Measurements from ENCODE around the gene ZBED2. TPM values are rescaled to one million over a fixed set of nuclear protein-coding genes. Genes with fewer than 3 reads are reported as not detected.
A peak's percentile ranks its signal among the peaks of the same experiment; 100 is the strongest.
"Not testable (repeated sequence)": the region's sequence is repeated elsewhere in the genome, so short reads cannot be mapped to it uniquely, and the experiment has no call there.

Gene ZBED2, protein sequence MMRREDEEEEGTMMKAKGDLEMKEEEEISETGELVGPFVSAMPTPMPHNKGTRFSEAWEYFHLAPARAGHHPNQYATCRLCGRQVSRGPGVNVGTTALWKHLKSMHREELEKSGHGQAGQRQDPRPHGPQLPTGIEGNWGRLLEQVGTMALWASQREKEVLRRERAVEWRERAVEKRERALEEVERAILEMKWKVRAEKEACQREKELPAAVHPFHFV
- polyA plus RNA-seq (ENCODE audit: insufficient read length): 0.27 TPM
- long read RNA-seq, donor 1: 0 reads
- long read RNA-seq, donor 2, partial matches to known transcripts: 0 of 2 reads
- long read RNA-seq, donor 2, other reads (novel, unspliced or antisense): 0 of 2 reads
- long read RNA-seq, donor 3: 0 reads
- long read RNA-seq, donor 4: 0 reads
- long read RNA-seq, donor 5: 0 reads
- long read RNA-seq, donor 6: 0 reads
- long read RNA-seq, donor 7: 0 reads
- long read RNA-seq, donor 8: 0 reads

DNA sequence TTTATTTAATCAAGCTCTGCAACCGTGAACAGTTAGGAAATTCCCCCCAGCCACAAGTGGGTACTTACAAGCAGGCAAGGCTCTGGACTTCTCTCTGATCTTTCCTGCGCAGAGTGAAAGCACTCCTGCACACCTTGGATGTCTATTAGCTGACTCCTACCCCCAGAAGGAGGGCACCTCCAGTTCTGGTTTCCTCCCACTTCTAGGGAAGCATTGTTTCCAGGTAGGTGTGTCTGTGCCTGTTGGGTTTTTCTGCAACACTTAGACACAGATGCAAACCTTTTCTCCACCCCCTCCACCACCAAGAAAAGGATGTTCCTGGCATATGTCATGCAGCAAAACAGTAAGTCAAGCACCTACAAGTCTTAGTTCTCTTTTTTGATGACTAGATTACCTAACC is at the start of gene ZBED2:
Gene ZBED2 (minus strand): TSS at position 115 of the 400 bp plus-strand sequence. CDS start 1,145 bp downstream, outside the sequence.
- DNase-seq: no peak

DNA sequence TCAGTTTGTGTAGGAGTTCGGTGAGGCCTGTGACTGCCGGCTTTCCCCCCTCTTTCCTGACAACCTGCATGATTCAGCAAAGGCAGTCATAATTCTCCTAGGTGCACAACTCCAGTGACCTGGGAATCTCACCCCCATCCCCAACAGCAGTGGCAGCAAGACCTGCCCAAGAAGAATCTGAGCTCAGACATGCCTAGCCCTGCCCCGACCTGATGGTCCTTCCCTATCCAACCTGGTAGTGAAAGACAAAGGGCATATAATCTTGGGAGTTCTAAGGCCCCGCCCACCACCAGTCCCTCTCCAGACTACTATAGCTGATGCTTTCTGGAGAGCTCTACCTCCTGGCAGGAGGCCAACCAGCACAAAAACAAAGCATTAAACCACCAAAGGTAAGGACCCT is 44.2 kb upstream of the ZBED2 start:
- DNase-seq: no peak

DNA sequence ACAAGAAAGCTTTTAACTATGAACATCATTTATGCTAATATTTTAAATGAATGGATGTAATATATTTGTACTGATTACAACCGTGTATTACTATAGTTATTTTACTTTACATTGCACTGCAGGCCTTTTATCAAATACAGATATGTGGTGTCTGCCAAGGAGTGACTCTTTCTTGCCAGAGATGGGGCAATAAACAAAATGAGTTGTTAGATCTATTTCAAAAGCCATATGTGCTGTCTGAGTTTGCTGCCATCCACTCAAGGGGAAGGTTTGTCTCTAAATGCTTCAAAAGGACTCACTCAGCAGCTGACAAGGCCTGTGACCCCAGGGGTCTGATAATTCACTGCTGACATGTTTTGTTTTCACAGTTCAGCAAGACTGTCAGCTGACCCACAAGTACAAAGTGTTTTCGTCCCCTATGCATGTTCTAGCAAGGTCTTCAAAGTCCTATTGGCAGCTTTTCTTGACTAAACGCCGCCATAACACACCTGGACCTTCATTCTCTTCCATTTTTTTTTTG is 41.3 kb upstream of the ZBED2 start:
- peak; percentile 10 for DNase-seq

DNA sequence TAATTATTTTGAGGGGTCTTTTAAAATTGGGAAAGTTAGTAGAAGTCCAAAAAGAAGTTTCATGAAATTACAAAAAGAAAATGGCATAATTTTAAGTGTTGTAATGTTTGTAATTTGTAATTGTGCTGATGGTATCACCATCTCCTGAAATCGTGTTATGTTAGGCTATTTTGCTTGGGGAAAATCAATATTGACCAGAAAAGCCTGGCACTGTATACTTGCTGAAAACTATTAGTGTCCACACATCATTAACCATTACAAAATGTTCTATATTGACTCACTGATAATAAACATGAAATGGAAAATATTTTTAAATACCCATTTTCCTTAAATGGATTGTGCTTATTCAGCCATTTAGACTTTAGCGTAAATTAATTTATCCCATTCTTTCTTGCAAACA is 40.3 kb upstream of the ZBED2 start:
- no peak for DNase-seq

DNA sequence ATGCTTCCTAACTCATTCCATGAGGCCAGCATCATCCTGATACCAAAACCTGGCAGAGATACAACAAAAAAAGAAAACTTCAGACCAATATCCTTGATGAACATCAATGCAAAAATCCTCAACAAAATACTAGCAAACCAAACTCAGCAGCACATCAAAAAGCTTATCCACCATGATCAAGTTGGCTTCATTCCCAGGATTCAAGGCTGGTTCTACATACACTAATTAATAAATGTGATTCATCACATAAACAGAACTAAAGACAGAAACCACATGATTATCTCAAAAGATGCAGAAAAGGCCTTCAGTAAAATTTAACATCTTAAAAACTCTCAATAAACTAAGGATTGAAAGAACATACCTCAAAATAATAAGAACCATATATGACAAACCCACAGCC is 35.5 kb upstream of the ZBED2 start:
- not testable (repeated sequence) for DNase-seq

DNA sequence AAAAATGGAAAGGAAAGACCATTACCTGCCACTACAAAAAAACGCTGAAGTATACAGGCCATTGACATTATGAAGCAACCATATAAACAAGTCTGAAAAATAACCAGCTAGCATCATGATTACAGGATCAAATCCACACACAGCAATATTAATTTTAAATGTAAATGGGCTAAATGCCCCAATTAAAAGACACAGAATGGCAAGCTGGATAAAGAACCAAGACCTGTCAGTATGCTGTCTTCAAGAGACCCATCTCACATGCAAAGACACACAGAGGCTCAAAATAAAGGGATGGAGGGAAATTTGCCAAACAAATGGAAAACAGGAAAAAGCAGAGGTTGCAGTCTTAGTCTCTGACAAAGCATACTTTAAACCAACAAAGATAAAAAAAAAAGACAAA is 33.9 kb upstream of the ZBED2 start:
- not testable (repeated sequence) for DNase-seq

DNA sequence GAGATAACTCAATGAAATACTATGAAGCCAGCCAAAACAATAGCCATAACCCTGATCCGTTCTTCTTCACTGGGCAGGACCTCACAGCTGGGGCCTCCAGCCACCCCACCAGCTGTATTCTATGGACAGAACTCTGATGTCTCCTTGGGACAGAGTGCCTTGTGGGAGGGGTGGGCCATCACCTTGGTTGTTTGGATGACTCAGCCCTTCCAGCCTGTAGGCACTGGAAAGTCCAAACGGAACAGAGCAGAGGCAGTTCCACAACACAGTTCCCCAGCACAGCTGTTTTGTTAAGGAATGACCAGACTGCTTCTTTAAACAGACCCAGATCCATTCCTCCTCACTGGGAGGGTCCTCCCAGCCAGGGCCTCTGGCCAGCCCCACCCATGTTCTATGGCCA is 31.9 kb upstream of the ZBED2 start:
- no peak for DNase-seq

DNA sequence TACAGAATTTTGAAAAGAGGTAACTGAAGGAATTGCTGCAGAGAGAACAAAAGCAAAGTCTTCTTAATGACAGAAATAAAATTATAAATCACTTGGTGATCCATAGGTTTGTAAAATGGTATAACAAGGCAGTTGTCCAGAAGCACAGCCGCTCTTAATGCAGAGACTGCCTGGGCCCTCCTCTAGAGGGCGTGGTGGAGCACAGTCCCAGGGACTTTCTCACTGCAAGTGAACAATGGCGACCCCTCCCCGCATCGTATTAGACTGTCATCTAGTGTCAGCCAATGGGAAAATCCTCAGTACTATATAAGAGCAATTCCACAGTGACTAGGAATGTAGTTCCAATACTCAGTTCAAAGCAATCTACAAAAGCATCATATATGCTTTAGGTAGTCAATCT is 26.4 kb upstream of the ZBED2 start:
- DNase-seq: no peak

DNA sequence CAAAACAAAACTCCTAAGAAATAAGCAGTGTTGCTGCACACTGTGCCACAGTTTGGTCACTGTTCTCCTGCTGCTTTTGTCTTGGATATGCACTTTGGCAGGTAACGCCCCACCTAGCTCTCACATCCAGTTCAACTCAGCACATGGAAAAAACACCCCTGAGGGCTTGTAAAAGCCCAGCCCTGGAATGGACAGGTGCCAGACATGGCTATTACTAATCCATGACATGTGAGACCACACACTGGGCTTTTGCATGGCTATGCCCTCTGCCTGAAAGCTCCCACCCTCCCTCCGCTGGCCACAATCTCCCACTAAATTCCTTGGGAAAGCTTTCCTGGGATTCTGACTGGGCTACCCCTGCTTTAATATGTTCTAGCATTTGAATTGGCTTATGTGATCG is 24.7 kb upstream of the ZBED2 start:
- no peak for DNase-seq

DNA sequence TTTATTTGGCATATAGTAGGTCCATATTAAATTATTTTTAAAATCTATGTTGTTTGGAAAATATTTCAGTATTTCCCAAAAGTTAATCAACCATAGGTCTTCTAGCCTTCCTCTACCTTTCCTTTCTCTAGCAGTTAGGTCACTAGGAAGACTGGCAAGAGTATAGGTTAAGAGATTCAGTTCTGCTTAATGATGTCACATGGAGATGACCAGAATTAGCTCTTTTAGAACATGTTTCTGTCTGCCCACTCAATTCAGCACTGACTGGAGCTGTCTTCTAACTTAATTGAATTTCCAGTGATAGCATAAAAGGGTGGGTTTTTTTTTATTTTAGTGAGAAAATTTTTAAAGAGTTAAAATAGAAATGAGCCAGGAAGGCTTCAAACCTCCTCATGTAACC is 23.8 kb upstream of the ZBED2 start:
- DNase-seq: no peak

DNA sequence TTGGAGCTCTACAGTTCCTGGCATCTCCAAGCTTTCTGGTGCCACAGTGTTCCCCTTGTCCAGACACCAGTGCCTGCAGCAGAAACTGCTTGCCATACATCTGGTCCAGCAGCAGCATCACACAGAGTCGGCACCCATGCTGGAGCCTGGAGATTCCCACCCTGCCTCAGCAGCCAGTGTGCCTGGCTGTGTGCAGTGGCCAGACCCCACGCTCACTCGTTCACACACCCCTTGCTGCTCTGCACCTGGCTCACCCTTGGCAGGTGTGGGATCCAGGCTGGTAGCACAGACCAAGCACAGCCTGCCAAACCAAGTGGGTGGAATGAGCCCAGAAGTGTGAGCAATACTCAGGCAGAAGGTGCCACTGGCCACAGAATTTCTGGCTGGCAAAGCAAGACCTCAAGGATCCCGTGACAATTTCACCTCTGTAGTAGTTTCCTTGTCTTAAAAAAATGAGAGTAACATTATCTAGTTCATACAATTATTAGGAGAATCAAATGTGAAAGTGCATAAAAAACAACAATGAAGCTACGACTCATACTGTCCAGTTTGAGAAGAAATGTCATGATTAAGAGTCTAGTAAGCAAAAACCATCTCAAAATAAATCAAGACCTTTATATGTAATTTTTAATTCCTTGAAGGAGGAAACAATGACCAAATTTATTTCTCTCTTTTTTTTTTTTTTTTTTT is 22.9 kb upstream of the ZBED2 start:
- DNase-seq: no peak

DNA sequence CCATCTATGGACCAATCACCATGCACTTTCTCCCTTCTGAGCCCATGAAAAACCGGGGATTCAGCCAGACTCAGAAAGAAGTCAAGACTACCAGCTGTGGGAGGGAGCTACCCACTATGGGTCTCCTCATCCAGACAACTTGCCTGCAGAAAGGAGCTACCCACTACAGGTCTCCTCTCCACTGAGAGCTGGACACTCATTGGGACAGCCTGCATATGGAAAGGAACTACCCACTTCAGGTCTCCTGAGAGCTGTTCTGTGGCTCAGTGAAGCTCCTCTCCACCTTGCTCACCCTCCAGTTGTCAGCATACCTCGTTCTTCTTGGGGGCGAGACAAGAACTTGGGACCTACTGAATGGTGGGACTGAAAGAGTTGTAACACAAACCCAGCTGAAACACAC is 22.3 kb upstream of the ZBED2 start:
- no peak for DNase-seq

DNA sequence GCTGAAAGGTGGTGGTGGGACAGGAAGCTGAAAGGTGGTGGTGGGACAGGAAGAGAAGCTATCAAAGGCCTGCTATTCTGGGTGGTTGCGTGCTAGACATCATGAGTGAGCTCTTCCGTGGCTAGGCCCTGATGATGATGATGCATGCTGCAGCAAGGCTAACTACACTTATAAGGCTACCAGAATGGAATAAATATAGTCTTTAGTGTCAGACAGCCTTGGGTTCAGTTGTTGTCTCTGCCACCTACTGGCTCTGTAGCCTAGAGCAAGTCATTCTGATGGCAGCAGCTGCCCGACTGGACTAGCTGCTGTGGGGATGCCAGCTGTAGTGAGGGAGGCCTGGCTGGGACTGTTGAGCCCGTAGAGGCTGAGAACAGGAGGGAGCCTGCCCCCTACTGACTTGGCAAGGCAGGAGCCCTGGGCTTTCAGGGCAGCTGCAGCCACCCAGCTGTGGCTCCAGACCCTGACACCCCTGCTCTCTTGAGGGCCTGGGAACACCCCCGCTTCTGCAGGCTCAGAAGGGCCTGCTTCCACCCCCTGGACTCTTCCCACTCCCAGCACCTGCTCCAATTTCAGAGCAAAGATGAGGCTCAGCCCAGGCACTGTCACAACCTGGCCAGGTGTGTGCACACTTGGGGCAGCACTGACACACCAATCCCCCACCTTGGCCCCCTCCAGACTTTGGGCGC is 21.4 kb upstream of the ZBED2 start:
- DNase-seq: no peak

DNA sequence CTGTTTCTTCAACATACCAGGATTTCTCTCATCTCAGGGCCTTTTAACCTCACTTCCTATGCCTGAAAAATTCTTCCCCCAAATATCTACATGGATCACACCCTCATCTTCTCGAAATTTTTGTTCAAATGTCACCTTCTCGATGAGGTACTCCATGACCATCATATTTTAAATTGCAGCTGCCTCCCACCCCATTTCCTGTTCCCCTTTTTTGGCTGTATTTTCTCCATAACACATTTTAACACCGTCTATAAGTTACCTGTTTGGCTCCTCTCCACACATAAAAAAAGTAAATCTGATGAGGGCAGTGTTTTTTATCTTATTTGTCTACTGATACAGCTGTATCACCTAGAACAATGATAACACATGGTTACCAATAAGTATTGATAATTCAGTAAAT is 20.7 kb upstream of the ZBED2 start:
- DNase-seq: no peak

DNA sequence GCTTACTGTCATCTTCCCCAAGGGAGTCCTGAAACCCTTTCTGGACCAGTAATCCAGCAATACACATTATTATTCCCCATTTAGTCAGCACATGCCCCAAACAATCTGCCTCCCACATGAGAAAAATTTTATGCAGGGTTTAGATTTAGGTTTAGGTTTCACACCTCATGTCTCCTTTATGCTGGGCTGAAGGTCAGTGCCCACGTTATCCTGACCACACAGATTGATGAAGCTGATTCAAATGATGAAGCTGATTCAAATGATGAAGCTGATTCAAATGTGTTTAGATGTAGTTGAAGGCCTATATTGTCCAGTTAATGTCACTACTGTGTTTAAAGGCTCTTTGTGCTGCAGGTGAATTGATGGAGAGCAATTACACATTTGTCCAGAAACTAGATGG is 18.1 kb upstream of the ZBED2 start:
- DNase-seq: no peak

DNA sequence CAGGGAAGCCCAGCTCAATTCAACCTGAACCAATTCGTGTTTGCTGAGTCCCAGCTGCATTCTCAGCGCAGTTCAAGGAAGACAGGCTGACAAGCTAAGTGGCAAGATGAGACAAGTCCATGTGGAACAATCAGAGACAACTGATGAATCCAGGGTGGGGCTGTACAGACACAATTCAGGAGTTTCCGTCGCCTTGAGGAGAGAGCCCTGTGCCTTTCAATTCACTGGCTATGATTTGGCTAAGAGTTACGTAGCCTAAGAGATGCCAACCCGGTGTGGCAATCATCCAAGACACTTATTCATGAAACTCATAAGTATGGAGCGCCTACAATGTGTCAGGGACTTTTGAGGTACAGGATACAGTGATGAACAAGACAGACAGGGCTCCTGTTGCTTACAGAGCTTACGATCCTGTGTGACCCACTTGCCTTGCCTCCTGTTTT is 15.5 kb upstream of the ZBED2 start:
- no peak for DNase-seq

DNA sequence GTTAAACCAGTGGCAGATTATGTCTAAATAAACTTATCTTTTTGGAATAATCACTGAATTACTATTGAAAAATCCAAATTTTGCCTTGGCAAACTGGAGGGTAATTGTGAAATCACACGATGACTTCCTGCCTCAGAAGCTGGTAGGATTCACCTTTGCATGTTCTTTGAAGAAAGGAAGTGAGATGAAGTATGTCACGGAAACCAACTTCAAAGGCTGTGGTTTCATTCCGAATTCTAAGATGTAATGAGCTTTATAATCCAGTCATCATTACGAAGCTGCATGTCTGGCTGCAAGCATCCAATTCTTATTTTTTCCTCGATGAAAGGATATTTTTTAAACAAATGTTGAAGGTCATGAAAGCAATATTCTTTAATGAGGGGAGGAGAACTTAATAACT is 15.0 kb upstream of the ZBED2 start:
- no peak for DNase-seq

DNA sequence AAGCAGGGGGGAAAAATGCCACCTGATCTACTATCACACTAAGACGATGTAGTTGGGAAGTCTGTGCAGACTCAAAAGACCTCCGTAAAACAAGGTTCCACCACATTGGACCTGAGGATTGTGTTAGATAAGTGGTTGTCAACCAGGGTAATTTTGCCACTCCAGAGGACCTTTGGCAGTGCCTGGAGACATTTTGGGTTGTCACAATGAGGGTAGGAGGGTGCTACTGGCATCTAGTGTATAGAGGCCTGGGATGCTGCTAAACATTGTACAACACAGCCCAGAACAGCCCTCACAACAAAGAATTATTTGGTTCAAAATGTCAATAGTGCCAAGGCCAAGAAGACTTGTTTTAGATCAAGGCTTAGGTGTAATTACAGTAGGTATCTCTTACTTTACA is 14.6 kb upstream of the ZBED2 start:
- no peak for DNase-seq

DNA sequence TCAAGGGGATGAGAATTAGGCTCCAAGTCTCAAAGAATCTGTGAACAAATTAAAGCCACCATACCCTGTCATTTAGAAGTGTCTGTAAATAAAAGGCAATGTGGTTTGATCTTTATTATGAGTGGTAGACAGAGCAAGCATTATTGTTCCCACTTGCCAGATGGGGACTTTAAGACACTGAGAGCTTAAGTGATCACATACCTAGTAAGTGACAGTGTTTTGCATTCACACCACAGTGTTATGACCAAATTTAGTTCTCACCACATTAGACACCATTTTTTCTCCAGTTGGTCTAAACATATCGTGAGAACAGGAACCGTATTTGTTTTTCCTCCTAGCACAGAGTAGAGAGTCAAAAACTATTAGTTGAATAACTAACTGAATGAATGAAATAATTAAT is 13.2 kb upstream of the ZBED2 start:
- no peak for DNase-seq

DNA sequence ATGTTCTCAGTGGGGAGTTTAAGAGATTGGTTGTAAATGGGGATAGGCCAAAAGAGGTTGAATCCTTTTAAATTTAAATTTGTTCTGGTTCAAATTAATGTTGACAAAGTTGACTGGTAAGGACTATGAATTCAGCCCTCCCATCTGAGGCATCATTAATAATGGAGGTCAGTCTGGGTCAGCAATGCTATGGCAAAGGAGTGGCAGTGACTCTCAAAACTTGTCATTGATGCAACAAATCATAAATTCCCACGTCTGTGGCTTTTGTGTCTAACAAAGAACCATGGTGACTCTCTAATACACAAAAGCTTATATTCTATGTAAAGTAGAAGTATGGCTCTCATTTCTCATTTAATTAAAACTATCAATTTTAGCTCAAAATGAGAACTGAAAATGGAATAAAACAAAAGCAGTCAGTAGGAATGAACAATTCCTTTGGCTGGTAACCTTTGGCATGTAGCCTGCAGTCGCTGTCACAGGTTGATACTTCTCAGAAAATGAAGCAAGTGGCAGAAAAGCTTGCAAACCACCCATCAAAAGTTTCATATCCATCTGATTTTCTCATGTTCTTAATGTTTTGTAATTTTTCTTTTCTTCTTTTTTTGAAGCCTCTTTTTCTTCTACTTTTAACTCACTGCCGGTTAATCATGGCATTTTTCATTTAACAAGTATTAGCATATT is 12.2 kb upstream of the ZBED2 start:
- no peak for DNase-seq

DNA sequence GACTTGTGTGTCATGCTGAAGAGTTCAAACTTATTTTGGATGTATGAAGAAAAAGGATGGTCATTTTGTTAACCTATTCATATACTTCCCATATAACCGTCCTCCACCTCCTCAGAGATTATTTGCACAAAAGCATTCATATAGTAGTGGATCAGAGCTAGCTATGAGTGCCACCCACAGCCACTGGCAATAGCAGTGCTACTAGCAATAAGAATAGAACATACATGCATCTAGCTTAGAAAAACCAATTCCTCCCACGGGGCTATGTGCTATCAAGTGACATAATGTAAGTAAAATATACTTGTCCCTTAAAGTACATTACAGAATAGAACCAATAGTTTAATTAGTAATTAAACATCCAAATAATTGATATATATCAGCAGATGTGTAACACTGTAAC is 10.3 kb upstream of the ZBED2 start:
- no peak for DNase-seq

DNA sequence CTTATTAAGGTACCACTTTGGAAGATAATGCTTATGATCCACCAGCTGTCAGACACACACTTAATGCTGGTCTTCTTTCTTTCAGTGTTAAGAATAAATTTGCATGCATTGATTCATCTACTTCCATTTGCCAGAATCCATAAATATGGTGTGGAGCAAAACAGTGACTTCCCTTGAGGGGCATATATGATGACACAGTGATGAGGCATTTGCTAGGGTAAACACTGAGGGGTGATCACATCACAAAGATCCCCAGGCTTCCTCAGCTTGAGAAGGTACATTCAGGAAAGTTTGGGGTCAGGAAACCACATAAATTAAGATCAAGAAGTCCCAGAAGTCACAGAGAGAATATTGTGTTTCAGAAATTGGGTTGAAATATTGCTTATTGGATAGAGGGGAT is 9.9 kb upstream of the ZBED2 start:
- no peak for DNase-seq

All from left kidney (tissue), 8 donors.